Mesothelial cell of epicardium (in vitro differentiated cells): ENCODE results near the gene LDOC1. TPM values are rescaled to one million over a fixed set of nuclear protein-coding genes. Genes with fewer than 3 reads are reported as not detected.
A peak's percentile ranks its signal among the peaks of the same experiment; 100 is the strongest.
"Not testable (repeated sequence)": the region's sequence is repeated elsewhere in the genome, so short reads cannot be mapped to it uniquely, and the experiment has no call there.

Experiments
- DNase-seq, 2 experiments: peaks; one replicate each; pipeline ENCODE4 v3.0.0; 2021; ENCODE audit warnings: low spot score in 2 of 2; ENCODE audit not compliant: unreplicated experiment in 2 of 2
- H3K27ac Mint-ChIP-seq: 2 replicates; pipeline ENCODE4 v1.8.0; 2021; ENCODE audit warnings: mixed read lengths
- H3K27me3 Mint-ChIP-seq: 2 replicates; pipeline ENCODE4 v1.8.0; 2021; ENCODE audit warnings: low read depth, mixed read lengths
- H3K36me3 Mint-ChIP-seq: 2 replicates; pipeline ENCODE4 v1.8.0; 2021; ENCODE audit warnings: mixed read lengths
- H3K4me1 Mint-ChIP-seq: 2 replicates; pipeline ENCODE4 v1.8.0; 2021; ENCODE audit warnings: mixed read lengths
- H3K4me3 Mint-ChIP-seq: 2 replicates; pipeline ENCODE4 v1.8.0; 2021; ENCODE audit warnings: mild to moderate bottlenecking, moderate library complexity, mixed read lengths
- H3K9me3 Mint-ChIP-seq: 2 replicates; pipeline ENCODE4 v1.8.0; 2021; ENCODE audit warnings: mixed read lengths
- total RNA-seq: library from RNA; stranded (reverse); gene quantifications from 3 replicates; pipeline ENCODE4 v1.2.1, GENCODE V29; 2021
- TF ChIP-seq, protein P1 (sequence below): fragments of 200-600 bp; sonication (generic); IDR thresholded peaks from one replicate; pipeline ENCODE4 v1.5.0; 2021; ENCODE audit warnings: antibody characterized with exemption; ENCODE audit not compliant: unreplicated experiment

The LDOC1 gene
- total RNA-seq, 1 donor from 2014 or later = 54.2 TPM

GRCh38 chrX:141185366-141185765 is 8.4 kb upstream of the LDOC1 start:
- Mint-ChIP-seq H3K36me3 (peaks cover 3% of the 10 kb centered on the region), H3K4me1 (no peaks in the 10 kb centered on the region), H3K9me3 (peaks cover 25% of the 10 kb centered on the region), H3K27me3 (no peaks in the 10 kb centered on the region), H3K4me3 (no peak overlapping the region), H3K27ac (no peak overlapping the region)
- DNase-seq = no peak
- TF ChIP-seq, protein P1, sequence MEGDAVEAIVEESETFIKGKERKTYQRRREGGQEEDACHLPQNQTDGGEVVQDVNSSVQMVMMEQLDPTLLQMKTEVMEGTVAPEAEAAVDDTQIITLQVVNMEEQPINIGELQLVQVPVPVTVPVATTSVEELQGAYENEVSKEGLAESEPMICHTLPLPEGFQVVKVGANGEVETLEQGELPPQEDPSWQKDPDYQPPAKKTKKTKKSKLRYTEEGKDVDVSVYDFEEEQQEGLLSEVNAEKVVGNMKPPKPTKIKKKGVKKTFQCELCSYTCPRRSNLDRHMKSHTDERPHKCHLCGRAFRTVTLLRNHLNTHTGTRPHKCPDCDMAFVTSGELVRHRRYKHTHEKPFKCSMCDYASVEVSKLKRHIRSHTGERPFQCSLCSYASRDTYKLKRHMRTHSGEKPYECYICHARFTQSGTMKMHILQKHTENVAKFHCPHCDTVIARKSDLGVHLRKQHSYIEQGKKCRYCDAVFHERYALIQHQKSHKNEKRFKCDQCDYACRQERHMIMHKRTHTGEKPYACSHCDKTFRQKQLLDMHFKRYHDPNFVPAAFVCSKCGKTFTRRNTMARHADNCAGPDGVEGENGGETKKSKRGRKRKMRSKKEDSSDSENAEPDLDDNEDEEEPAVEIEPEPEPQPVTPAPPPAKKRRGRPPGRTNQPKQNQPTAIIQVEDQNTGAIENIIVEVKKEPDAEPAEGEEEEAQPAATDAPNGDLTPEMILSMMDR = no peak

DNA sequence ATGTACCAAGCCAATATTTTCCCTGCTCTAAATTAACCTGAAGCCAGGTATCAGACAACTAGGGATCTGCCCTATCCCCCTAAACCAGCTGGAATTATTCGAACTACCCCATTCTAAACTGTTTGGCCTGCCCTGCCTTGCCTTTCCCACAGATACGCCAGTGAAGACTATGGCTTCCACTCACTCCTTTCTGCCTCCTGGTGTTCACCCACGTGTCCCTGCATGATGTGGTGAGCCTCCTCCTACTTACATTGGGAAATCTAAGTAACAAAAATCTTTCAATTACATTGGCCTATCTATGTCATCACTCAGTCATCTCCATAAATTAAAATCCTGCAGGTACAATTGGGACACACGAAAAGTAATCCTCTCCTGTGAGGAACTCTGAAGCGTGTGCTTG is 6.1 kb upstream of the LDOC1 start:
- TF ChIP-seq, protein P1 = no peak
- peaks cover 23% of the 10 kb centered on the region for H3K9me3 Mint-ChIP-seq
- DNase-seq = no peak

GRCh38 chrX:141180851-141181250 is 3.9 kb upstream of the LDOC1 start:
- Mint-ChIP-seq H3K9me3 (peaks cover 19% of the 10 kb centered on the region), H3K36me3 (no peaks in the 10 kb centered on the region), H3K4me1 (peaks cover 5% of the 10 kb centered on the region), H3K4me3 (no peak overlapping the region), H3K27ac (no peak overlapping the region), H3K27me3 (no peaks in the 10 kb centered on the region)
- DNase-seq = no peak
- TF ChIP-seq, protein P1 = no peak

More for the DNA sequence above, 6.1 kb upstream of the LDOC1 start:
- Mint-ChIP-seq H3K4me3 (no peak overlapping the region), H3K27ac (no peak overlapping the region), H3K4me1 (no peaks in the 10 kb centered on the region), H3K36me3 (no peaks in the 10 kb centered on the region), H3K27me3 (no peaks in the 10 kb centered on the region)

GRCh38 chrX:141175786-141176185 is 1.1 kb downstream of the LDOC1 start:
- Mint-ChIP-seq H3K27me3 (no peaks in the 10 kb centered on the region), H3K4me1 (peaks cover 9% of the 10 kb centered on the region), H3K36me3 (peaks cover 3% of the 10 kb centered on the region), H3K9me3 (peaks cover 32% of the 10 kb centered on the region), H3K4me3 (peak overlapping the region; percentile 81), H3K27ac (peak overlapping the region; percentile 67)
- TF ChIP-seq, protein P1 = no peak
- no peak for DNase-seq

DNA sequence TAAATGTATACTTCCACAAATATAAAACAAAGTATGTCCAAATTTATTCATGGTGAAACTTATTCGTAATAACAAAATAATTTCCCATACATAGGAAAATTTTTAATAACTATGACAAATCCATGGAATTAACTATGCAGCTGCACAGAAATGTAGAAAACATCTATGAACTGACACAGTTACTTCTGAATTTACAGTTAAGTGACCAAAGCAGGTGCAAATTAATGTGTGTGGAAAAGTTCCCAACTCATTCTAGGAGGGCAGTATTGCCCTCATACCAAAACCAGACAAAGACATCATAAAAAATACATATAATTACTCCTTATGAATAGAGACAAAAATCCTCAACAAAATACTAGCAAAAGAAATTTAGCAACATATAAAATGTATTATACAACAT is 12.5 kb downstream of the LDOC1 start:
- H3K4me3 Mint-ChIP-seq = no peak overlapping the region
- H3K36me3 Mint-ChIP-seq = peaks cover 4% of the 10 kb centered on the region
- TF ChIP-seq, protein P1 = no peak
- peaks cover 36% of the 10 kb centered on the region for H3K9me3 Mint-ChIP-seq
- H3K27ac Mint-ChIP-seq = no peak overlapping the region
- H3K4me1 Mint-ChIP-seq = no peaks in the 10 kb centered on the region
- H3K27me3 Mint-ChIP-seq = no peaks in the 10 kb centered on the region
- no peak for DNase-seq

DNA sequence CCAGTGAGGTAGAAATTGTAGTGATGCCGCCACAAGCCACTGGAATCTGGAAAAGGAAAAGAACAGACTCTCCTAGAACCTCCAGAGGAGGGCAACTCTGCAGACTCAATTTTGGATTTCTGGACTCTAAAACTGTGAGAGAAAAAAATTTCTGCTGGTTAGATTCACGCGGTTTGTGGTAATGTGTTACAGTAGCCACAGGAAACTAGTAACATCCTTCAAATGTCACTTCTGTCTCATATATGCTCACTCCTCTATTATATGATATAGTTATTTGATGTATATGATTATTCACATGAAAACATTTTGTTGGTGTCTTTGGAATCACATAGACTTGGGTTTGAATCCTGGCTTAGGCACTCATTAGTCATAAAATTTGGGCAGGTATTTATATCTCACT is 18.8 kb downstream of the LDOC1 start:
- no peaks in the 10 kb centered on the region for H3K27me3 Mint-ChIP-seq
- peaks cover 5% of the 10 kb centered on the region for H3K36me3 Mint-ChIP-seq
- H3K4me3 Mint-ChIP-seq = no peak overlapping the region
- peaks cover 48% of the 10 kb centered on the region for H3K9me3 Mint-ChIP-seq
- DNase-seq = no peak
- no peaks in the 10 kb centered on the region for H3K4me1 Mint-ChIP-seq
- TF ChIP-seq, protein P1 = no peak
- no peak overlapping the region for H3K27ac Mint-ChIP-seq

- H3K9me3 Mint-ChIP-seq = peaks cover 61% of the 10 kb centered on the region
These were observed 21.7 kb downstream of the LDOC1 start for GRCh38 chrX:141155231-141155630.

More at GRCh38 chrX:141155231-141155630, 21.7 kb downstream of the LDOC1 start:
- H3K4me1 Mint-ChIP-seq, H3K4me3 Mint-ChIP-seq, H3K36me3 Mint-ChIP-seq, H3K27ac Mint-ChIP-seq, H3K27me3 Mint-ChIP-seq, DNase-seq: not testable (repeated sequence)
